HEK293T (cell line): ENCODE results near the gene ESR1.

ENCODE experiments used
- CTCF ChIA-PET: fragments of 350-600 bp; formaldehyde crosslinking; extraction: SDS; loops from one replicate; lab custom pipeline; 2021; ENCODE audit warnings: antibody characterized with exemption, inconsistent platforms; lab: Yijun Ruan, JAX
- POLR2A ChIA-PET: fragments of 350-600 bp; formaldehyde crosslinking; extraction: SDS; loops from one replicate; lab custom pipeline; 2020; ENCODE audit warnings: antibody characterized with exemption, inconsistent platforms; lab: Yijun Ruan, JAX
- DNase-seq: peaks from one replicate; pipeline ENCODE4 v3.0.0; 2012; ENCODE audit warnings: mixed read lengths; ENCODE audit errors: extremely low spot score
- ARNT ChIP-seq: fragments of 450-650 bp; IDR thresholded peaks from 2 replicates; pipeline ENCODE4 v1.6.1; 2017; ENCODE audit warnings: mild to moderate bottlenecking
- BHLHE40 ChIP-seq: fragments of 450-650 bp; IDR thresholded peaks from 2 replicates; pipeline ENCODE4 v1.6.1; 2016; ENCODE audit warnings: mild to moderate bottlenecking, moderate library complexity, borderline replicate concordance
- CTBP1 ChIP-seq: fragments of 450-650 bp; IDR thresholded peaks from 2 replicates; pipeline ENCODE4 v1.6.1; 2016; ENCODE audit warnings: borderline replicate concordance
- ELF4 ChIP-seq: fragments of 450-650 bp; IDR thresholded peaks from 2 replicates; pipeline ENCODE4 v1.6.1; 2017; ENCODE audit warnings: antibody characterized with exemption
- FOXA1 ChIP-seq: fragments of 450-650 bp; IDR thresholded peaks from 2 replicates; pipeline ENCODE4 v1.6.1; 2016; ENCODE audit warnings: mild to moderate bottlenecking
- FOXK2 ChIP-seq: fragments of 450-650 bp; IDR thresholded peaks from 2 replicates; pipeline ENCODE4 v1.6.1; 2016; ENCODE audit warnings: mild to moderate bottlenecking
- FOXM1 ChIP-seq: fragments of 450-650 bp; IDR thresholded peaks from 2 replicates; pipeline ENCODE4 v1.6.1; 2017; ENCODE audit warnings: mild to moderate bottlenecking, borderline replicate concordance
- HDGF ChIP-seq: fragments of 450-650 bp; IDR thresholded peaks from 2 replicates; pipeline ENCODE4 v1.6.1; 2017; ENCODE audit warnings: antibody characterized with exemption, borderline replicate concordance
- L3MBTL2 ChIP-seq: fragments of 450-650 bp; conservative IDR thresholded peaks from 2 replicates; pipeline ENCODE4 v1.6.1; 2016; ENCODE audit warnings: mild to moderate bottlenecking
- LEF1 ChIP-seq: fragments of 450-650 bp; IDR thresholded peaks from 2 replicates; pipeline ENCODE4 v1.6.1; 2017; ENCODE audit warnings: mild to moderate bottlenecking, borderline replicate concordance
- NFRKB ChIP-seq: fragments of 450-650 bp; IDR thresholded peaks from 2 replicates; pipeline ENCODE4 v1.6.1; 2016; ENCODE audit warnings: mild to moderate bottlenecking, moderate library complexity
- SP1 ChIP-seq: fragments of 450-650 bp; IDR thresholded peaks from 2 replicates; pipeline ENCODE4 v1.6.1; 2017
- SUZ12 ChIP-seq: fragments of 450-650 bp; IDR thresholded peaks from 2 replicates; pipeline ENCODE4 v1.6.1; 2016; ENCODE audit warnings: mild to moderate bottlenecking
- TARDBP ChIP-seq: fragments of 450-650 bp; IDR thresholded peaks from 2 replicates; pipeline ENCODE4 v1.6.1; 2016
- ZNF384 ChIP-seq: fragments of 450-650 bp; IDR thresholded peaks from 2 replicates; pipeline ENCODE4 v1.6.1; 2016
- TF ChIP-seq, protein P1 (sequence below): fragments of 450-650 bp; IDR thresholded peaks from 2 replicates; pipeline ENCODE4 v1.6.1; 2016

The ESR1 gene

DNA sequence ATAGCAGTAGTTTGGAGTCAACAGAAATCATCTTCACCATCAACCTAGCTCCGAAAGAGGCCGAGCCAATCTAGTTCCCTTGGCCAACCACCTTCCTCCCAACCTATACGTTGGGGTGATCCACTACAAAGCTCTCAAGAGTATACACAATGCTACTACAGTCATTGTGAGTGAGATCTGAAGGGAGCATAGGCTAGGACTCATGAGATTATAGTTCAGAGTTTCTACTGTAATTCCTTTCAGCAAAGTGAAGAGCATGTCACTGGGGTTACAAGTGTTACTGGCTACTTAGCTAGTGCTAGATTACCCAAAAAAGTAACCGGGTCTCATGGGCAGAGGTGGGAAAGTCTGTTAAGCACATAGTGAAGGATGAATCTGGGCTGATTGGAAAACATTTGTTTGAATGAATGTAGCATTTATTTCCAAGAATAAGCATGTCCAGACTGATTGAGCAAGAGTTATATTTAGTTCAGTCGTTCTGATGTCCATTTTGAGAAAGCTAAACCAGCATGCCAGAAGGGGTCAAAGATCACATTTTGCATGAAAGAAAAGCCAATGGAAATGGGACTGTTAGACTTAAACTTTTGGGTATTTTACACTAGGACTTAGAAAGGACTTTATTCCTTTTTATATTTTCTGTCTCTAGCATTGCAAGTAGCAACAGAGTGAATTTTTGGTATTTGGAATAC is 10.5 kb upstream of the ESR1 start:
- DNase-seq = no peak
- CTCF ChIA-PET = no interaction called here
- POLR2A ChIA-PET = no interaction called here
- no peak for TF ChIP-seq ARNT
- no peak for TF ChIP-seq FOXK2

DNA sequence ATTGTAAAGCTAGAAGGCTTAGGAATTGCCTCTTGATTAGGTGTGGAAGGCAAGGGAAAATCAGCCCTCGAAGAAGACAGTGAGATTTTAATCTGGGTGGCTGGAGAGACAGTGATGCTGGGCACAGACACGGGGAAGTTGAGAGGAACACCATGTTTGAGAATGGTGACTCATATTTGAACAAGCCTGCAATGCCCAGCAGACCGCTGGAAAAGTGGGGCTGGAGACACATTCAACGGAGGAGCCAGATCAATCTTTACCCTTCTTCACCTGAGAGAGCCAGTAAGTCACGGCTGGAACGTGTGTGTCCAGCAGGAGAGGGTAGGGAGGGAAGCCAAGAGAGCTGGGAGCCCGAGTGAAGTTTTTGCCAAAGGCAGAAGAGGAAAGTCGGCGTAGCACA is 3.7 kb upstream of the ESR1 start:
- ChIA-PET POLR2A (no interaction called here), CTCF (no interaction called here)
- no peak for DNase-seq
- TF ChIP-seq BHLHE40 = no peak
- TF ChIP-seq FOXK2 = no peak
- TF ChIP-seq ARNT = no peak
- no peak for TF ChIP-seq CTBP1
- TF ChIP-seq ZNF384 = no peak
- no peak for TF ChIP-seq FOXM1
- TF ChIP-seq NFRKB = no peak
- TF ChIP-seq FOXA1 = no peak
- no peak for TF ChIP-seq L3MBTL2
- no peak for TF ChIP-seq TARDBP
- TF ChIP-seq, protein P1, sequence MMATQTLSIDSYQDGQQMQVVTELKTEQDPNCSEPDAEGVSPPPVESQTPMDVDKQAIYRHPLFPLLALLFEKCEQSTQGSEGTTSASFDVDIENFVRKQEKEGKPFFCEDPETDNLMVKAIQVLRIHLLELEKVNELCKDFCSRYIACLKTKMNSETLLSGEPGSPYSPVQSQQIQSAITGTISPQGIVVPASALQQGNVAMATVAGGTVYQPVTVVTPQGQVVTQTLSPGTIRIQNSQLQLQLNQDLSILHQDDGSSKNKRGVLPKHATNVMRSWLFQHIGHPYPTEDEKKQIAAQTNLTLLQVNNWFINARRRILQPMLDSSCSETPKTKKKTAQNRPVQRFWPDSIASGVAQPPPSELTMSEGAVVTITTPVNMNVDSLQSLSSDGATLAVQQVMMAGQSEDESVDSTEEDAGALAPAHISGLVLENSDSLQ = no peak
- TF ChIP-seq SP1 = no peak
- no peak for TF ChIP-seq HDGF

DNA sequence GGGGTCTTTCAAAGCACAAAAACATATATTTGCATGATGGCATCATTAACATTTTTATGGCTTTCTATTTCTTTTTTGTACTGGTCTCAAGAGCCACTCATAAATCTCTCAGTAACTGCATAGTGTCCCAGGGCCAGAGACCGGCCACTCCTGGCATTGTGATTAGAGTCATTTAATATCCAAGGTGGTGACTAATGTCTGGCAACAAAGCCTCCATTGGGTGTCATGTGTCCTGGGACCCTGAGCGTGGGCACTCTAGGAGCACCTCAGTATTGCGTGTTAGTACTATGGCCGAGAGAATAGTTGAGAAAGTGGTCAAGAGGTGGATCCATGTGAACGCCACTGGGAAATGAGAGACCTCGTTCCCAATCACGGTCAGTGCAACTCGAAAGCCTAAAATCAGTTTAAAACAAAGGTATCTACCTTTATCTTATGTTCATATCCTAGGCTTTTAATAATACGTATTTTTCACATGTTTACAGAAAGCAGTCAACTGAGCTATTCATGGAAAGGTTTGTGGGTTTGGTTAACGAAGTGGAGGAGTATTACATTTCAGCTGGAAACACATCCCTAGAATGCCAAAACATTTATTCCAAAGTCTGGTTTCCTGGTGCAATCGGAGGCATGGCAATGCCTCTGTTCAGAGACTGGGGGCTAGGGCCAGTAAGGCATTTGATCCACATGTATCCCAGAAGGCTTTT is 2.7 kb upstream of the ESR1 start:
- DNase-seq = no peak
- ChIA-PET CTCF (interaction anchor here (0.6 kb wide), 1 partner anchor 121 kb away, joined by 3 read pairs; no protein-coding TSS in a partner anchor), POLR2A (no interaction called here)
- TF ChIP-seq BHLHE40 = no peak
- TF ChIP-seq L3MBTL2 = no peak
- TF ChIP-seq, protein P1 = no peak
- TF ChIP-seq SUZ12 = no peak

DNA sequence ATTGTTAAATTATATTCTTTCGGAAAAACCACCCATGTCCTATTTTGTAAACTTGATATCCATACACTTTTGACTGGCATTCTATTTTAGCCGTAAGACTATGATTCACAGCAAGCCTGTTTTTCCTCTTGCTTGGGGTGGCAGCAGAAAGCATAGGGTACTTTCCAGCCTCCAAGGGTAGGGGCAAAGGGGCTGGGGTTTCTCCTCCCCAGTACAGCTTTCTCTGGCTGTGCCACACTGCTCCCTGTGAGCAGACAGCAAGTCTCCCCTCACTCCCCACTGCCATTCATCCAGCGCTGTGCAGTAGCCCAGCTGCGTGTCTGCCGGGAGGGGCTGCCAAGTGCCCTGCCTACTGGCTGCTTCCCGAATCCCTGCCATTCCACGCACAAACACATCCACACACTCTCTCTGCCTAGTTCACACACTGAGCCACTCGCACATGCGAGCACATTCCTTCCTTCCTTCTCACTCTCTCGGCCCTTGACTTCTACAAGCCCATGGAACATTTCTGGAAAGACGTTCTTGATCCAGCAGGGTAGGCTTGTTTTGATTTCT is 2.1 kb upstream of the ESR1 start:
- no peak for DNase-seq
- POLR2A ChIA-PET = no interaction called here
- CTCF ChIA-PET = no interaction called here
- TF ChIP-seq ELF4 (no peak), FOXA1 (no peak), BHLHE40 (no peak), SP1 (no peak), FOXK2 (no peak), NFRKB (no peak), TARDBP (no peak), ARNT (no peak), ZNF384 (no peak), HDGF (no peak), L3MBTL2 (no peak), CTBP1 (no peak), SUZ12 (no peak), FOXM1 (no peak), LEF1 (no peak)
- TF ChIP-seq, protein P1 = no peak

DNA sequence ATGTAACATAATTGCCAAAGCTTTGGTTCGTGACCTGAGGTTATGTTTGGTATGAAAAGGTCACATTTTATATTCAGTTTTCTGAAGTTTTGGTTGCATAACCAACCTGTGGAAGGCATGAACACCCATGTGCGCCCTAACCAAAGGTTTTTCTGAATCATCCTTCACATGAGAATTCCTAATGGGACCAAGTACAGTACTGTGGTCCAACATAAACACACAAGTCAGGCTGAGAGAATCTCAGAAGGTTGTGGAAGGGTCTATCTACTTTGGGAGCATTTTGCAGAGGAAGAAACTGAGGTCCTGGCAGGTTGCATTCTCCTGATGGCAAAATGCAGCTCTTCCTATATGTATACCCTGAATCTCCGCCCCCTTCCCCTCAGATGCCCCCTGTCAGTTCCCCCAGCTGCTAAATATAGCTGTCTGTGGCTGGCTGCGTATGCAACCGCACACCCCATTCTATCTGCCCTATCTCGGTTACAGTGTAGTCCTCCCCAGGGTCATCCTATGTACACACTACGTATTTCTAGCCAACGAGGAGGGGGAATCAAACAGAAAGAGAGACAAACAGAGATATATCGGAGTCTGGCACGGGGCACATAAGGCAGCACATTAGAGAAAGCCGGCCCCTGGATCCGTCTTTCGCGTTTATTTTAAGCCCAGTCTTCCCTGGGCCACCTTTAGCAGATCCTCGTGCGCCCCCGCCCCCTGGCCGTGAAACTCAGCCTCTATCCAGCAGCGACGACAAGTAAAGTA is 547 bp upstream of the ESR1 start:
- POLR2A ChIA-PET = no interaction called here
- no peak for DNase-seq
- TF ChIP-seq ZNF384 (no peak), NFRKB (no peak), SUZ12 (no peak), BHLHE40 (no peak), L3MBTL2 (no peak), FOXM1 (no peak), LEF1 (no peak), SP1 (no peak), TARDBP (no peak), ELF4 (no peak), CTBP1 (no peak), FOXK2 (no peak), HDGF (no peak), ARNT (no peak), FOXA1 (no peak)
- TF ChIP-seq, protein P1 = no peak
- CTCF ChIA-PET = no interaction called here
